ENCODE results near the gene DSG3. TPM values are rescaled to one million over a fixed set of nuclear protein-coding genes. Genes with fewer than 3 reads are reported as not detected.

DSG3 gene
- total and polyA plus RNA-seq, 7 donors, result under 0.01 to 1.1 TPM; not detected in 5

DNA sequence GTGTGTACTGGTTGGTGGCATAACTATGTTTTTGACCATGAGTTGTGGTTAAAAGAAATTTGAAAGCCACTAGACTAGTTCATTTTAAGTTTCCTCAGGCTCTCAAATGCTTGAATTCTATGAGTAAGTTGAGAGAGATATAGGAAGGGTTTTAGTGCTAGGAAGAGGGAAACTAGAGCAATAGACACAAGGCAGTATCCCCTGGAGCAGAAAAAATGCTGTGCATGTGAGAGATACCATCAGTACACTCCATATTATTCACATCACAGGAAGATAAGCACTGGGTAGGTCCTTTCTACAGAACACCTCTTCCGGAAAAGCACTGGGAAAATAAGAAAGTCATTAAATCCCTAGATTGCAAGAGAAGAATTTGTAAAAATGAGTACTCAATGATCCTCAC, 19.3 kb upstream of the DSG3 start:
- no peak for DNase-seq
- Histone ChIP-seq H3K4me1 (no peaks in the 10 kb centered on the region), H3K27me3 (no peaks in the 10 kb centered on the region), H3K27ac (no peak overlapping the region), H3K36me3 (no peaks in the 10 kb centered on the region), H3K9me3 (no peaks in the 10 kb centered on the region), H3K4me3 (no peak overlapping the region)
- no peak for TF ChIP-seq POLR2AphosphoS5 (IDR thresholded peaks at IDR 0.05)
- TF ChIP-seq POLR2A (IDR thresholded peaks at IDR 0.05), result no peak
- WGBS, 2 donors, result 95% methylated on average over 1 of the region's 1 CpG
- intact Hi-C loops (cut with DNase I), result no loop called here

DNA sequence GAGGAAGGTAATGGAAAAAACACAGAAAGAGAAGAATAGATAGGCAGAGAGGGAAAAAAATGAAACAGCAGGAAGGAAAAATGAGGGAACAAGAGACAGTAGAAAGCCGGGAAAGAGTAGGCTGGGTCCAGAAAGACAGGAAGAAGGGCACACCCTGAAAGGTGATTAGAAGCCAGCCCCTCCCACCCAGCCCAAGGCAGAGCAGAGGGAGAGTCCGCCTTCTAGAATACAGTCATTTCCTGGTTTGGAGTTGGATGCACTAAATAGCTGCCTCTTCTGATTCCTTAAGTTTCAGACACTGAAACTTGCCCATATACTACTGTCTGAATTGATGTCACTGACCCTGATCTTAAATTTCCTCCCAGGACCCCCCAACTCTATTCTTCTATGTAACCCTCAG, 17.9 kb upstream of the DSG3 start:
- Histone ChIP-seq H3K4me1 (no peaks in the 10 kb centered on the region), H3K27ac (no peak overlapping the region), H3K4me3 (no peak overlapping the region), H3K9me3 (no peaks in the 10 kb centered on the region), H3K36me3 (no peaks in the 10 kb centered on the region), H3K27me3 (no peaks in the 10 kb centered on the region)
- no peak for DNase-seq
- intact Hi-C loops (cut with DNase I), result no loop called here
- 12 to 55% methylated on average over 2 of the region's 2 CpGs for WGBS, 2 donors
- TF ChIP-seq, protein P1, sequence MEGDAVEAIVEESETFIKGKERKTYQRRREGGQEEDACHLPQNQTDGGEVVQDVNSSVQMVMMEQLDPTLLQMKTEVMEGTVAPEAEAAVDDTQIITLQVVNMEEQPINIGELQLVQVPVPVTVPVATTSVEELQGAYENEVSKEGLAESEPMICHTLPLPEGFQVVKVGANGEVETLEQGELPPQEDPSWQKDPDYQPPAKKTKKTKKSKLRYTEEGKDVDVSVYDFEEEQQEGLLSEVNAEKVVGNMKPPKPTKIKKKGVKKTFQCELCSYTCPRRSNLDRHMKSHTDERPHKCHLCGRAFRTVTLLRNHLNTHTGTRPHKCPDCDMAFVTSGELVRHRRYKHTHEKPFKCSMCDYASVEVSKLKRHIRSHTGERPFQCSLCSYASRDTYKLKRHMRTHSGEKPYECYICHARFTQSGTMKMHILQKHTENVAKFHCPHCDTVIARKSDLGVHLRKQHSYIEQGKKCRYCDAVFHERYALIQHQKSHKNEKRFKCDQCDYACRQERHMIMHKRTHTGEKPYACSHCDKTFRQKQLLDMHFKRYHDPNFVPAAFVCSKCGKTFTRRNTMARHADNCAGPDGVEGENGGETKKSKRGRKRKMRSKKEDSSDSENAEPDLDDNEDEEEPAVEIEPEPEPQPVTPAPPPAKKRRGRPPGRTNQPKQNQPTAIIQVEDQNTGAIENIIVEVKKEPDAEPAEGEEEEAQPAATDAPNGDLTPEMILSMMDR (IDR thresholded peaks at IDR 0.05), result no peak
- no peak for TF ChIP-seq EP300 (IDR thresholded peaks at IDR 0.05)

DNA sequence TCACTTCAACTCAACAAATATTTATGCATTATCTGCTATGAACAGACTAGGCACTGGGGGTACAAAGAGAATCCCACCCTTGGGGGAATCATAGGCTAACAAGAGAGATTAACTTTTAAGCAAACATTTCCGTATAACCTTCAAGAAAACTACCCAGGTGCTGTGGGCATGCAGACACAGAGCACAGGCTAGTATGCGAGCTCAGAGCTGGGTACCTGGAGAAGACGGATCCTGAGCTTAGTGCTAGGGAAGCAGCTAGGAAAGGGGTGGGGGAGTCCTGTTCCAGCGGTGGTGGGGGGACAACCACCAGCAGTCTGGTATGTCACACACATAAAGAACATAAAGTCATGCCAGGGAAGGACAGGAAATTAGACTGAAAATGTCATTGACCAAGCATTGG, 17.5 kb upstream of the DSG3 start:
- no peak for DNase-seq
- WGBS, 2 donors, result 65 to 78% methylated on average over 4 of the region's 4 CpGs
- Histone ChIP-seq H3K36me3 (no peaks in the 10 kb centered on the region), H3K4me3 (no peak overlapping the region), H3K27ac (no peak overlapping the region), H3K4me1 (no peaks in the 10 kb centered on the region), H3K27me3 (no peaks in the 10 kb centered on the region), H3K9me3 (no peaks in the 10 kb centered on the region)
- intact Hi-C loops (cut with DNase I), result no loop called here
- TF ChIP-seq POLR2A (IDR thresholded peaks at IDR 0.05) (no peak), POLR2AphosphoS5 (IDR thresholded peaks at IDR 0.05) (no peak)

DNA sequence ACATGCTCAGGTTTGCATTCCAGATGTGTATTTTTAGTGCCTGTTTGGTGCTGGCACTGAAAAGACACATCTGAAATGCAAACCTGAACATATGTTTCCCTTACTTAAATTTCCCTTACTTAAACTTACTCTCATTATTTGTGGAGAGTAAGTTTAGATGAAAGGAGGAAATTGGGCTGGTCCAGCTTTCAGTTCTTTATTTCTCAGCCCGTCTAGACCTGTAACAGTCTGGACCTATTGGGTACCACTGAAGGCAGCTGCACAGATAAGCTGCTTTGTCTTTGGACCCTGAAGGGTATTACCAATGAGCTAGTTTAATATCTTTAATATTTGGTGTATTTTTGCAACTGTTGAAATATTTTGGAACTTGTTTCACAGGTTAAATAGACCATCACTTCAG, 17.0 kb upstream of the DSG3 start:
- no peak for DNase-seq
- intact Hi-C loops (cut with DNase I), result no loop called here
- Histone ChIP-seq H3K36me3 (no peaks in the 10 kb centered on the region), H3K9me3 (no peaks in the 10 kb centered on the region), H3K27ac (no peak overlapping the region), H3K4me3 (no peak overlapping the region), H3K4me1 (no peaks in the 10 kb centered on the region), H3K27me3 (no peaks in the 10 kb centered on the region)
- 71 to 89% methylated on average over 1 of the region's 1 CpG for WGBS, 2 donors
- TF ChIP-seq POLR2A (IDR thresholded peaks at IDR 0.05), result no peak

DNA sequence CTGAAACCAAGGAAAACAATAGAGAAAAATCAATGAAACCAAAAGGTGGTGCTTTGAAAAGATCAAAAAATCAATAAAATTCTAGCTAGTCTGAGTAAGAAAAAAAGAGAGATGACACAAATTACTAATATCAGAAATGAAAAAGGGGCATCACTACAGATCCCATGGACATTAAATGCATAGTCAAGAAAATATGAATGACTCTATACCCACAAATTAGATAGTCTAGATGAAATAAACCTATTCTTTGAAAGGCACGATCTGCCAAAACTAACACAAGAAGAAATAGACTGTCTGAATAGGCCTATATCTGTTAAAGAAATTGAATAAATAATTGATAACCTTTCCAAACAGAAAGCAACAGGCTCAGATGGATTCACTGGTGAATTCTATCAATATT, 15.2 kb upstream of the DSG3 start:
- 83 to 91% methylated on average over 1 of the region's 1 CpG for WGBS, 2 donors
- DNase-seq, result no peak
- H3K4me3 ChIP-seq, result no peak overlapping the region
- H3K27me3 ChIP-seq, result no peaks in the 10 kb centered on the region
- intact Hi-C loops (cut with DNase I), result no loop called here
- TF ChIP-seq, protein P1 (IDR thresholded peaks at IDR 0.05), result no peak
- TF ChIP-seq POLR2AphosphoS5 (IDR thresholded peaks at IDR 0.05) (no peak), POLR2A (IDR thresholded peaks at IDR 0.05) (no peak), EP300 (IDR thresholded peaks at IDR 0.05) (no peak)
- no peaks in the 10 kb centered on the region for H3K9me3 ChIP-seq
- no peaks in the 10 kb centered on the region for H3K4me1 ChIP-seq
- H3K36me3 ChIP-seq, result no peaks in the 10 kb centered on the region
- H3K27ac ChIP-seq, result no peak overlapping the region

DNA sequence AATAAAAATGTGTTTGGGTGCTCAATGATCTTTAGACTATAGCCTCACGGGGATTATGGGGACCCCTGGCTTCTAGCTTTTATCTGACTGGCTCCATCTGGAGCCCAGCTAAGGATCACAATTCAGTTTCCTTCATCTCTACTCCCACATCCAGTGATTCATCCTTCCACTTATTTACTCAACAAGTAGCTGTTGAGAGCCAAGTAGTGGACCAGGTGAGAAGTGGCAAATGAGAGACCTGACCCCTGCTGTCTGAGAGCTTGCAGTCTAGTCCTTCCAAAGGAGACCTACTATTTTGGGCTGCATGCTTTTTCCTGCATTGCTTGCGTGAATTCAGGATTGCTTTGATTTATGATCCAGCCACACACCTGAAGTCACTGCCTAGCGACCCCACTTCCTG, 10.7 kb upstream of the DSG3 start:
- Histone ChIP-seq H3K4me1 (no peaks in the 10 kb centered on the region), H3K27ac (no peak overlapping the region), H3K4me3 (no peak overlapping the region), H3K36me3 (no peaks in the 10 kb centered on the region), H3K27me3 (no peaks in the 10 kb centered on the region), H3K9me3 (no peaks in the 10 kb centered on the region)
- no peak for DNase-seq
- TF ChIP-seq POLR2A (IDR thresholded peaks at IDR 0.05), result no peak
- TF ChIP-seq POLR2AphosphoS5 (IDR thresholded peaks at IDR 0.05), result no peak
- TF ChIP-seq EP300 (IDR thresholded peaks at IDR 0.05), result no peak
- TF ChIP-seq, protein P1 (IDR thresholded peaks at IDR 0.05), result no peak
- intact Hi-C loops (cut with DNase I), result no loop called here
- 73 to 82% methylated on average over 3 of the region's 3 CpGs for WGBS, 2 donors

Measured in sigmoid colon (tissue), 7 donors.